ENCODE results near the gene POLR3H. TPM values are rescaled to one million over a fixed set of nuclear protein-coding genes. Genes with fewer than 3 reads are reported as not detected.
"Not testable (repeated sequence)": the region's sequence is repeated elsewhere in the genome, so short reads cannot be mapped to it uniquely, and the experiment has no call there.

POLR3H gene, protein sequence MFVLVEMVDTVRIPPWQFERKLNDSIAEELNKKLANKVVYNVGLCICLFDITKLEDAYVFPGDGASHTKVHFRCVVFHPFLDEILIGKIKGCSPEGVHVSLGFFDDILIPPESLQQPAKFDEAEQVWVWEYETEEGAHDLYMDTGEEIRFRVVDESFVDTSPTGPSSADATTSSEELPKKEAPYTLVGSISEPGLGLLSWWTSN
- polyA plus RNA-seq (2012; ENCODE audit: low read depth, missing spikeins), result 15.7 TPM

DNA sequence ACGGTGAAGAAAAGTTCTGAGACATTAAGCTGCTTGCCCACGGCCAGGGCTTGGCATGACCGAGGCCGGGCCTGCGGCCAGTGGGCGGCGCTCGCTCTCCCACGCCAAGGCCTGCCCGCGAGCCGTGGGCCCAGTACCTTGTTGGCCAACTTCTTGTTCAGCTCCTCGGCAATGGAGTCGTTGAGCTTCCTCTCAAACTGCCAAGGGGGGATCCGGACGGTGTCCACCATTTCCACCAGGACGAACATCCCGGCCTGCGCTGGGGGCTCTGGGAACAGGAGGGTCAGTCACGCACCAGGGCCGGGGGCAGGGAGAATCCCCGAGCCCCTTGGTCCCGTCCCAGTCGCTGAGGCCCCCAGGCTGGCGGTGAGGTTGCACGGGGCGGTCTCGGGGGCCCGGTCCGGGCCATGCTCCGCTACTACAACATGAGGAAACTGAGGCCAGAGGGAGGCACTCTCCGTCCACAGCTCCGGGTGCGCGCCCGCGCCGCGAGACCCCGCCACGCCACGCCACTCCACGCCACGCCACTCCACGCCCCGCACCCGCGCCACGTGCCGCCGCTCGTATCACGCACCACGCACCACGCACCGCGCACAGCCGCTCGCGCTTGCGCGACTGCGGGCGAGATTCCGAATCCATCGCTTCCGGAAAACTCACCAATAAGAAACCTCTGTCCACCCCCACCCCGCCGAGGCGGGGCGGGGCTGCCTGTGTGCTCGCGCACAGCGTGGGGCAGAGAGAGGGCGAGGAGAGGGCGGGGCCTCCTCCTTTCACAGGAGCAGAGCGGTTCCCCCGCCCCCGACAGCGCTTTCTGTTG, at the start of gene POLR3H:
Gene POLR3H (minus strand): TSS at position 617 of the 817 bp plus-strand sequence. CDS start 369 bp downstream, at position 248.
- DNase-seq (ENCODE audit: insufficient read length, low spot score), result peak; percentile 97
- no peak for TF ChIP-seq PAX5 (IDR thresholded peaks at IDR 0.05; ENCODE audit: insufficient read depth, low read length, severe bottlenecking)
- no peak for TF ChIP-seq POU2F2 (IDR thresholded peaks at IDR 0.05; ENCODE audit: low read depth, low read length)
- TF ChIP-seq POLR2AphosphoS5 (IDR thresholded peaks at IDR 0.05; ENCODE audit: low read depth, low read length), result no peak
- TF ChIP-seq TAF1 (IDR thresholded peaks at IDR 0.05; ENCODE audit: low read depth, low read length), result no peak
- peak; percentile 99 for FAIRE-seq

DNA sequence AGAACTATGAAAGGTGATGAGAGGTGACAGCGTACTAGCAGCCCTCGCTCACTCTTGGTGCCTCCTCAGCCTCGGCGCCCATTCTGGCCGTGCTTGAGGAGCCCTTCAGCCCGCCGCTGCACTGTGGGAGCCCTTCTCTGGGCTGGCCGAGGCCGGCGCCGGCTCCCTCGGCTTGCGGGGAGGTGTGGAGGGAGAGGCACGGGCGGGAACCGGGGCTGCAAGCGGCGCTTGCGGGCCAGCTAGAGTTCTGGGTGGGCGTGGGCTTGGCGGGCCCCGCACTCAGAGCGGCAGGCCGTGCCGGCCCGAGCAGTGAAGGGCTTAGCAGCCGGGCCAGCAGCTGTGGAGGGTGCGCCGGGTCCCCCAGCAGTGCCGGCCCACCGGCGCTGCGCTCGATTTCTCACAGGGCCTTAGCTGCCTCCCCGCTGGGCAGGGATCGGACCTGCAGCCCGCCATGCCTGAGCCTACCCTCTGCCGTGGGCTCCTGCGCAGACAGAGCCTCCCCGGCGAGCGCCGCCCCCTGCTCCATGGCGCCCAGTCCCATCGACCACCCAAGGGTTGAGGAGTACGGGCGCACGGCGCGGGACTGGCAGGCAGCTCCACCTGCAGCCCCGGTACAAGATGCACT, 49.2 kb upstream of the POLR3H start:
- not testable (repeated sequence) for DNase-seq (ENCODE audit: insufficient read length, low spot score); FAIRE-seq

DNA sequence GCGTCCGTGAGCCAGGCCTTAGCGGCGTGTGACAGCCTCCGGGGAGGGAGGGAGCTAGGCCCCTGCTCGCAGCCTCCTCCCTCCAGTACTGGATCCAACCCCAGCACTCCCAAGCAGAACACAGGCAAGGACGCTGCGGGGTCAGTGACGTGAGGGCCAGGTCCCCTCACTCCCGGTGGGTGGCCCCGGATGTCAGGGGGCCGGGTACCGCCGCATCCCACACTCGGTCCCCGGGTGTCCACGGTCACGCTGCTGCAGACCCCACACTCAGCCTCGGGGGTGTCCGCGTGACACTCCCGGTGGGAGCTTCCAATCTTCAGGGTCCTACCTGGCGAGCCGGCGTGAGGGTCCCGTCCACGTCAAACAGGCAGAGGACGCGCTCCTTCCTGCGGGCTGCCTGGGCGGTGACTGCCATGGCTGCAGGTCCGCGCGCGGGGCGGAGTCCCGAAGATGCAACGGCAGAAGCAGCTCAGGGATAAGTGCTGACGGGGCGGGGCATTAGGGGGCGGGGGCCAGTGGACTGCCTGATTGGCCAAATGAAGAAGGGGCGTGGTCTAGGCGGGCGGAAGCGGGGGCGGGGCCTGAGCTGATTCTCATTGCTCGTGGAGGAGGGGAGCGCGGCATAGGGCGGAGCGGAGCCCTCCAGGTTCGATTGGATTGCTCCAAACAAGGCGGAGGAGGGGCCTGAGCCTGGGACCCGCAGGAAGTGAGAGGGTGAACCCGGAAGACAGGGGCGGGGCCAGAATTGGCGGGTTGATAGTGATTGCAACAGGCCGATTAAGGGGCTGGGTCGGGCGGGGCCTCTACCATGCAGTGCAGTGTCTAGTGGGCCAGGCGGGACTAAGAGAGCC, 45.3 kb upstream of the POLR3H start, which contains the start of gene PMM1:
Gene PMM1 (minus strand): TSS at position 450 of the 851 bp plus-strand sequence. CDS start 35 bp downstream, at position 415.
- peak; percentile 99 for DNase-seq (ENCODE audit: insufficient read length, low spot score)
- FAIRE-seq, result peak; percentile 96
- TF ChIP-seq POLR2A (IDR thresholded peaks at IDR 0.05; ENCODE audit: low read depth, low read length) (peak; percentile 64), SPI1 (IDR thresholded peaks at IDR 0.05; ENCODE audit: low read depth, low read length) (peak; percentile 25; the same call in 1 of the 2 replicates), PAX5 (IDR thresholded peaks at IDR 0.05; ENCODE audit: insufficient read depth, low read length, severe bottlenecking) (no peak), TAF1 (IDR thresholded peaks at IDR 0.05; ENCODE audit: low read depth, low read length) (peak; percentile 68), POLR2AphosphoS5 (IDR thresholded peaks at IDR 0.05; ENCODE audit: low read depth, low read length) (peak; percentile 50), POU2F2 (IDR thresholded peaks at IDR 0.05; ENCODE audit: low read depth, low read length) (0 out of 2 replicates have a peak, but pooled peaks have one; percentile 69)

DNA sequence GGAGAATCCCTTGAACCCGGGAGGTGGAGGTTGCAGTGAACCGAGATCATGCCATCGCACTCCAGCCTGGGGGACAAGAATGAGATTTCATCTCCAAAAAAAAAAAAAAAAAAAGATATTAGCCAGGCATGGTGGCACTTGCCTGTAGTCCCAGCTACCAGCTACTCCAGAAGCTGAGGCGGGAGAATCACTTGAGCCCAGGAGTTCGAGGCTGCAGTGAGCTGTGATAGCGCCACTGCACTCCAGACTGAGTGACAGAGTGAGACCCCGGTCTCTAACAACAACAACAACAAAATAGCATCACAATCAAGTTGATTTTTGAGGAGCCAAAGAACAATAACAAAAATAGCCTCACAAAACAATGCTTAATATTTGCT, 43.1 kb upstream of the POLR3H start:
- DNase-seq (ENCODE audit: insufficient read length, low spot score) (no peak), FAIRE-seq (no peak)
- TF ChIP-seq TAF1 (IDR thresholded peaks at IDR 0.05; ENCODE audit: low read depth, low read length) (no peak), POLR2A (IDR thresholded peaks at IDR 0.05; ENCODE audit: low read depth, low read length) (no peak), POU2F2 (IDR thresholded peaks at IDR 0.05; ENCODE audit: low read depth, low read length) (no peak), POLR2AphosphoS5 (IDR thresholded peaks at IDR 0.05; ENCODE audit: low read depth, low read length) (no peak), SPI1 (IDR thresholded peaks at IDR 0.05; ENCODE audit: low read depth, low read length) (no peak), PAX5 (IDR thresholded peaks at IDR 0.05; ENCODE audit: insufficient read depth, low read length, severe bottlenecking) (no peak)

DNA sequence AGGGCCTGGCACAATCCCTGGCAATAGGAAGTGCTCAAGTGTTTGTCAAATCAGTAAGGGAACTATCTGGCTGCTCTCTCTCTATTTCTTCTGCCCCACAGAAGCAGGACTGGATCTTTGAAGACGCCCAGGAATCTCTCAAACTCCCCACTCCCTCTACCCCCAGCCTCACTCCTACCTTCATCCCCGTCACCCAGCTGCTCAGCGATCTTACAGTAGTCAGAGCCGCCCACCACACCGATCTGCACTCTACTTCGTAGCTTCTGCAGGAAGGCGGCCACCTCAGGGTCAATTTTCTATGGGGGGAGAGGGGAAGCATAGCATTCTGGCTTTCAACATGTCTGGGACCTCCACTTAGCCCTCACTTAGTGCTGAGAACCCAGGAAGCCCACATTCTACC, 41.6 kb upstream of the POLR3H start:
- no peak for DNase-seq (ENCODE audit: insufficient read length, low spot score)
- TF ChIP-seq POU2F2 (IDR thresholded peaks at IDR 0.05; ENCODE audit: low read depth, low read length) (no peak), POLR2A (IDR thresholded peaks at IDR 0.05; ENCODE audit: low read depth, low read length) (no peak), TAF1 (IDR thresholded peaks at IDR 0.05; ENCODE audit: low read depth, low read length) (no peak), PAX5 (IDR thresholded peaks at IDR 0.05; ENCODE audit: insufficient read depth, low read length, severe bottlenecking) (no peak), SPI1 (IDR thresholded peaks at IDR 0.05; ENCODE audit: low read depth, low read length) (no peak), POLR2AphosphoS5 (IDR thresholded peaks at IDR 0.05; ENCODE audit: low read depth, low read length) (no peak)
- no peak for FAIRE-seq

DNA sequence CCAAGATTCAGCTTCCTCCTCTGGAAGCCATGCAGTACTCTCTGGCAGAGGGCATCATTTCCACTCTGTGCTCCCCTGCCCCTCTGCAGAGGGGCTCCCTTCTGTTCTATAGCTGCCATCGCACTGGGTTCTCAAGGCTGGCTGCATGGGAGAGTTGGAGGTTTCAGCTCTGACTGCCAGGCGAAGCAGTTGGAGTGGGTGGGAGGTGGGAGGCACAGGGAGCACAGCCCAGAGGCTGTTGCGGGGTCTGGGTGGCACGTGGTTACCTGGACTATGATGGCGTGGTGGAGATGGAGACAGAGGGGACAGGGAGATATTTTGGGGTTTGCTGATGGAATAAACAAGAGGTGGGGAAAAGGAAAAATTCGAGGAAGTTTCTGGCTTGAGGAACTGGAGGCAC, 40.6 kb upstream of the POLR3H start:
- FAIRE-seq, result no peak
- no peak for DNase-seq (ENCODE audit: insufficient read length, low spot score)
- TF ChIP-seq POLR2A (IDR thresholded peaks at IDR 0.05; ENCODE audit: low read depth, low read length) (no peak), POLR2AphosphoS5 (IDR thresholded peaks at IDR 0.05; ENCODE audit: low read depth, low read length) (no peak), SPI1 (IDR thresholded peaks at IDR 0.05; ENCODE audit: low read depth, low read length) (no peak), TAF1 (IDR thresholded peaks at IDR 0.05; ENCODE audit: low read depth, low read length) (no peak), POU2F2 (IDR thresholded peaks at IDR 0.05; ENCODE audit: low read depth, low read length) (no peak), PAX5 (IDR thresholded peaks at IDR 0.05; ENCODE audit: insufficient read depth, low read length, severe bottlenecking) (no peak)

DNA sequence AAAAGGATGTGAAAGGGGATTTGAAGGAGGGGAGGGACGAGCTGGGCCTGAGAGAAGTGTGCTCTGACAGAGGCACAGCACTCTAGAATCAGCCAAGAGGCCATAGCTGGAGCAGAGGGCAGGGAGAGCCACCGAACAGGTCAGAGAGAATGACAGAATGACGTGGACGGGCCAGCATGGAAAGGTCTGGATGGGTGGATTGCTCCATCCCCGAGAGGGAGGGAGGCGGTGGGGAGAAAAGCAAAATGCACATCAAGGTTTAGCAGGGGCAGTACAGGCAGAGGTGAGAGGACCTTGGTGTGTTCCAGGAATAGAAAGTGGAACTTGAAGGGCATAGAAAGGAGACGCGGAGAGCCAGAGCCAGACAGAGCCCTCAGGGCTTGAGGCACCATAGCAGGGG, 38.4 kb upstream of the POLR3H start:
- FAIRE-seq, result no peak
- TF ChIP-seq SPI1 (IDR thresholded peaks at IDR 0.05; ENCODE audit: low read depth, low read length) (no peak), POLR2A (IDR thresholded peaks at IDR 0.05; ENCODE audit: low read depth, low read length) (no peak)
- no peak for DNase-seq (ENCODE audit: insufficient read length, low spot score)

DNA sequence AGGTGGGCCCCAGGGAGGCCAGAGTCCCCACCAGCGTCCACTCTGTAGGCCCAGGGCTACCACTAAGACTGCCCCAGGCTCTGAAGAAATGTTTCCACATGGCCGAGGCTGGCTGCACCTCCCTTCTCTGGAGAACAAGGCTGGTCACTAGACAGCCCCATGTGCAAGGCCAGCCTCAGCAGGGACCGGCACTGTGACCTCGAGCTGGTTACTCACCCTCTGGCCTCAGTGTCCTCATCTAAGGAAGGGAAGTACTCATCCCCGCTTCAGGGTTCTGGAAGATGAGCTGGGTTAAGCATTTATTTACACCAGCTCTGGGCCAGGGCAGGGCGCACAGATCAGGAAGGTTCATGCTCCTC, 35.7 kb upstream of the POLR3H start:
- TF ChIP-seq TAF1 (IDR thresholded peaks at IDR 0.05; ENCODE audit: low read depth, low read length) (no peak), POLR2AphosphoS5 (IDR thresholded peaks at IDR 0.05; ENCODE audit: low read depth, low read length) (no peak), POLR2A (IDR thresholded peaks at IDR 0.05; ENCODE audit: low read depth, low read length) (no peak), PAX5 (IDR thresholded peaks at IDR 0.05; ENCODE audit: insufficient read depth, low read length, severe bottlenecking) (no peak), SPI1 (IDR thresholded peaks at IDR 0.05; ENCODE audit: low read depth, low read length) (no peak), POU2F2 (IDR thresholded peaks at IDR 0.05; ENCODE audit: low read depth, low read length) (no peak)
- DNase-seq (ENCODE audit: insufficient read length, low spot score), result no peak
- no peak for FAIRE-seq

Measured in GM12891 (cell line).